Keratinocyte (primary cell): ENCODE results near the gene KCNJ12. TPM values are rescaled to one million over a fixed set of nuclear protein-coding genes. Genes with fewer than 3 reads are reported as not detected.
"Not testable (repeated sequence)": the region's sequence is repeated elsewhere in the genome, so short reads cannot be mapped to it uniquely, and the experiment has no call there.

ENCODE experiments used
- DNase-seq: peaks from one replicate; pipeline ENCODE4 v3.0.0-alpha.2; 2011; ENCODE audit warnings: low read depth, missing footprints, low spot score
- FAIRE-seq: peaks from 2 replicates; lab custom pipeline; 2011; peaks lifted over from hg19 to GRCh38; lab: Jason Lieb, UNC
- H2AFZ ChIP-seq: 2 replicates; pipeline ENCODE4 v1.6.0; 2012; ENCODE audit warnings: low read length, control low read depth, inconsistent platforms; ENCODE audit not compliant: control insufficient read depth
- H3K27ac ChIP-seq: 2 replicates; pipeline ENCODE4 v1.5.1; 2011; ENCODE audit warnings: low read length; ENCODE audit not compliant: control insufficient read depth, insufficient read depth
- H3K27me3 ChIP-seq: 3 replicates; pipeline ENCODE4 v1.6.0; 2011; ENCODE audit warnings: low read length; ENCODE audit not compliant: control insufficient read depth, insufficient read depth; ENCODE audit errors: extremely low read depth
- H3K36me3 ChIP-seq, 2 experiments: 2 replicates in 1 of 2; 3 replicates in 1 of 2; pipeline ENCODE4 v1.5.1; 2011; ENCODE audit warnings: low read length in 2 of 2, mild to moderate bottlenecking in 1 of 2; ENCODE audit not compliant: control insufficient read depth in 2 of 2, insufficient read depth in 2 of 2; ENCODE audit errors: extremely low read depth in 1 of 2
- H3K4me1 ChIP-seq: 3 replicates; pipeline ENCODE4 v1.5.1; 2011; ENCODE audit warnings: low read length; ENCODE audit not compliant: control insufficient read depth, insufficient read depth; ENCODE audit errors: extremely low read depth
- H3K4me2 ChIP-seq: 3 replicates; pipeline ENCODE4 v1.6.0; 2011; ENCODE audit warnings: low read depth, low read length; ENCODE audit not compliant: control insufficient read depth, insufficient read depth; ENCODE audit errors: extremely low read depth
- H3K4me3 ChIP-seq, 3 experiments: fragments of 200-600 bp in 1 of 3; sonication (generic) in 1 of 3; 2 replicates in 2 of 3; 3 replicates in 1 of 3; pipeline ENCODE4 v1.5.1; 2011 to 2016; ENCODE audit warnings: low read length in 3 of 3, mild to moderate bottlenecking in 3 of 3, control low read depth in 2 of 3, inconsistent platforms in 1 of 3, low read depth in 1 of 3, mixed read lengths in 1 of 3, mixed run types in 1 of 3, moderate library complexity in 1 of 3; ENCODE audit not compliant: control insufficient read depth in 2 of 3, insufficient read depth in 2 of 3; ENCODE audit errors: extremely low read depth in 1 of 3
- H3K79me2 ChIP-seq: 2 replicates; pipeline ENCODE4 v1.6.0; 2012; ENCODE audit warnings: low read length; ENCODE audit not compliant: control insufficient read depth, insufficient read depth
- H3K9ac ChIP-seq: 3 replicates; pipeline ENCODE4 v1.6.0; 2011; ENCODE audit warnings: low read length; ENCODE audit not compliant: control insufficient read depth, insufficient read depth; ENCODE audit errors: extremely low read depth
- H3K9me1 ChIP-seq: 3 replicates; pipeline ENCODE4 v1.6.0; 2011; ENCODE audit warnings: low read length; ENCODE audit not compliant: control insufficient read depth, insufficient read depth; ENCODE audit errors: extremely low read depth
- H3K9me3 ChIP-seq: 2 replicates; pipeline ENCODE4 v1.5.1; 2012; ENCODE audit warnings: low read depth, low read length; ENCODE audit not compliant: control insufficient read depth
- H4K20me1 ChIP-seq: 3 replicates; pipeline ENCODE4 v1.6.0; 2011; ENCODE audit warnings: low read length; ENCODE audit not compliant: control insufficient read depth, insufficient read depth; ENCODE audit errors: extremely low read depth
- dilution Hi-C: fragments of 300-500 bp; cut with MboI; formaldehyde crosslinking; loops from one replicate; pipeline ENCODE4 v1.7.0; 2020; ENCODE audit warnings: low sequenced_read_pairs; ENCODE audit not compliant: extremely low pct_ligation_motif_present
- polyA plus RNA-seq, 5 experiments: library from polyadenylated mRNA; depleted of rRNA in 3 of 5; stranded (reverse) in 3 of 5; stranded (forward) in 1 of 5; unstranded in 1 of 5; fragments of >200 nt; gene quantifications; 1 replicate in 1 of 5; 2 replicates in 3 of 5; 3 replicates in 1 of 5; pipeline versions ENCODE4 v1.2.1 to v1.2.3, GENCODE V29; 2011 to 2012; ENCODE audit warnings: missing spikeins in 2 of 5, low read depth in 1 of 5, low replicate concordance in 1 of 5

KCNJ12 gene
- polyA plus RNA-seq, 1 donor (not counting 4 experiments of a cell fraction or from before 2014, with no cell fraction given) = 0.04 TPM

- not testable (repeated sequence) for H3K9me1 ChIP-seq, H4K20me1 ChIP-seq, H3K27ac ChIP-seq, H3K79me2 ChIP-seq, H2AFZ ChIP-seq, H3K27me3 ChIP-seq, FAIRE-seq, H3K4me3 ChIP-seq, H3K9ac ChIP-seq, DNase-seq, H3K4me1 ChIP-seq, H3K4me2 ChIP-seq, H3K36me3 ChIP-seq, H3K9me3 ChIP-seq
- dilution Hi-C loops = loop anchor here (25.0 kb wide), 1 partner anchor 266 kb away; the partner anchor contains the start of gene KCNJ18
These were observed 45.5 kb downstream of the KCNJ12 start for GRCh38 chr17:21421421-21422310.

DNA sequence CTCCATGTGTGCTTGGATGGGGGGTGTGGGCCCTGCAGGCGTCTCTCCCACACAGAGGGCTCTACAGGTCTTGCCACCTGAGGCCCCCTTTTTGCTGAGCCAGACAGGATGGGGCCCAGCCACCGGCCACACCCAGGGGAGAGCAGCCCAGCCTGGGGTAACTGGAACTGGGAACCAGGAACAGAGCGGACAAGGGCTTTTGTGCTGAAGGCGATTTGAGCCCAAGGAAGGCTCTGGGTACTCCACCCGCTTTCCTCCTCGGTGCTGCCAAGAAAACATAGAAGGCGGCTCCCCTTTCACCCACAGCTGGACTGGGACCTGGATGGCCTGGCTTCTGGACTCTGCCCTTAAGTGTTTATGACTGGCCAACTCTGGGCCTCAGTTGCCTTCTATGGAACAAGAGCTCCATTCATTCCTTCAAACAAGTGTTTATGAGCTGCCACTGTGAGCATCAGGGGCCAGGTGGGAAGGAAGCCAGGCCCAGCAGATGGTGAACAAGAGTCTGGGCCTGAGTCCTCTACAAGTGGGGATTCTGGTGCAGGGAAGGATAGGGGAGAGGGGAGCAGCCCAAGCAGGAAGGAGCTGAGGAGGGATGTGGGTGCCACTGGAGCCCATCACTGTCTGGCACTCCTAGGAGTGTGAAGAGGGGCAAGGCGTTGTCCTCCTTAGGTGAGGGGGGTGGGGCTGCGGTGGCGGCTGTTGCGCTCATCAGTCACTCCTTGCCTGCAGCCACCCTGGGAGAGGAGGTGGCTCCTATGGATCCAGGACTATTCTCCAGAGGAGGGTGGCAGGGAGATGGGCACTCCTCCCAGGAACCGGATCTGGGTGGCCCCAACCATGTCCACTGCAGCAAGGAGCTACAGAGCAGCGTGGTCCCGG is 46.4 kb downstream of the KCNJ12 start:
- not testable (repeated sequence) for H3K36me3 ChIP-seq, H3K4me2 ChIP-seq, H3K79me2 ChIP-seq, H4K20me1 ChIP-seq, H3K9ac ChIP-seq, H3K4me3 ChIP-seq, H2AFZ ChIP-seq, H3K9me1 ChIP-seq, FAIRE-seq, H3K4me1 ChIP-seq, H3K27me3 ChIP-seq, H3K9me3 ChIP-seq, H3K27ac ChIP-seq, DNase-seq
- dilution Hi-C loops = loop anchor here (25.0 kb wide), 1 partner anchor 265 kb away; the partner anchor contains the start of gene KCNJ18

- not testable (repeated sequence) for H3K9me3 ChIP-seq, H3K79me2 ChIP-seq, H3K36me3 ChIP-seq, H2AFZ ChIP-seq, H3K9ac ChIP-seq, FAIRE-seq, H3K27me3 ChIP-seq, DNase-seq, H3K9me1 ChIP-seq, H3K4me2 ChIP-seq, H3K4me3 ChIP-seq, H4K20me1 ChIP-seq, H3K27ac ChIP-seq, H3K4me1 ChIP-seq
- dilution Hi-C loops = loop anchor here (25.0 kb wide), 1 partner anchor 264 kb away; the partner anchor contains the start of gene KCNJ18
These were observed 47.0 kb downstream of the KCNJ12 start for GRCh38 chr17:21423190-21423493.

GRCh38 chr17:21424697-21425096 is 48.5 kb downstream of the KCNJ12 start:
- H2AFZ ChIP-seq, FAIRE-seq, H3K4me1 ChIP-seq, H3K27ac ChIP-seq, H3K36me3 ChIP-seq, H3K4me3 ChIP-seq, H3K9me3 ChIP-seq, H3K4me2 ChIP-seq, DNase-seq, H3K79me2 ChIP-seq, H3K27me3 ChIP-seq, H3K9ac ChIP-seq, H4K20me1 ChIP-seq, H3K9me1 ChIP-seq: not testable (repeated sequence)
- dilution Hi-C loops = loop anchor here (25.0 kb wide), 1 partner anchor 263 kb away; the partner anchor contains the start of gene KCNJ18
